Measurements from ENCODE around the gene SCARF1. TPM values are rescaled to one million over a fixed set of nuclear protein-coding genes. Genes with fewer than 3 reads are reported as not detected.

SCARF1 gene
- total RNA-seq, 1 donor from 2014 or later, result 17.1 TPM

GRCh38 chr17:1648173-1648962 is 2.8 kb upstream of the SCARF1 start:
- DNase-seq, result peak; percentile 38

GRCh38 chr17:1647802-1648171 is 2.3 kb upstream of the SCARF1 start:
- DNase-seq, result no peak

- DNase-seq, result no peak
Measured at GRCh38 chr17:1646199-1646875, 805 bp upstream of the SCARF1 start.

- no peak for DNase-seq
Measured at GRCh38 chr17:1644493-1645206, 882 bp downstream of the SCARF1 start.

GRCh38 chr17:1643999-1644492 is 1.5 kb downstream of the SCARF1 start:
- no peak for DNase-seq

- DNase-seq, result peak; percentile 47
Measured at GRCh38 chr17:1643293-1643998, 2.1 kb downstream of the SCARF1 start.

- DNase-seq, result no peak
Measured at GRCh38 chr17:1641065-1641403, 4.5 kb downstream of the SCARF1 start.

GRCh38 chr17:1640329-1641064 is 5.0 kb downstream of the SCARF1 start:
- DNase-seq, result peak; percentile 75

- no peak for DNase-seq
Measured at GRCh38 chr17:1639549-1640180, 5.9 kb downstream of the SCARF1 start.

GRCh38 chr17:1638624-1639300 is 6.8 kb downstream of the SCARF1 start:
- no peak for DNase-seq

GRCh38 chr17:1638171-1638590 is 7.4 kb downstream of the SCARF1 start:
- peak; percentile 73 for DNase-seq

- no peak for DNase-seq
Measured at GRCh38 chr17:1636732-1637285, 8.7 kb downstream of the SCARF1 start.

GRCh38 chr17:1635675-1636465 is 9.7 kb downstream of the SCARF1 start:
- no peak for DNase-seq

GRCh38 chr17:1634841-1635650 is 10.5 kb downstream of the SCARF1 start:
- no peak for DNase-seq

GRCh38 chr17:1630662-1631061 is 14.9 kb downstream of the SCARF1 start:
- DNase-seq, result no peak

GRCh38 chr17:1629504-1630310 is 15.8 kb downstream of the SCARF1 start:
- DNase-seq, result no peak

- DNase-seq, result peak; percentile 97
Measured at GRCh38 chr17:1628856-1629503, 16.6 kb downstream of the SCARF1 start.

All from tongue (tissue), 2 donors.